Adrenal gland (tissue), 12 donors: ENCODE data around the gene SMURF2. TPM values are rescaled to one million over a fixed set of nuclear protein-coding genes. Genes with fewer than 3 reads are reported as not detected.

Experiments
- DNase-seq, 7 donors: peaks; one replicate each; pipeline ENCODE4 v3.0.0-alpha.2; 2019 to 2020
- H3K27ac ChIP-seq, 5 donors: fragments of 200-600 bp; sonication (generic) in 4 of 5; 1 replicate in 3 of 5; 2 replicates in 2 of 5; pipeline versions ENCODE4 v1.5.1 to v1.8.0; 2016 to 2020; ENCODE audit warnings: mild to moderate bottlenecking in 1 of 5
- H3K27me3 ChIP-seq: fragments of 200-600 bp; 2 replicates; pipeline ENCODE4 v1.8.0; 2021
- H3K36me3 ChIP-seq, 2 donors: fragments of 200-600 bp; replicated peaks in 1 of 2; 1 replicate in 1 of 2; 2 replicates in 1 of 2; pipeline versions ENCODE4 v1.5.1 to v1.8.0; 2018 to 2022
- H3K4me1 ChIP-seq, 2 donors: fragments of 200-600 bp; replicated peaks in 1 of 2; 1 replicate in 1 of 2; 2 replicates in 1 of 2; pipeline versions ENCODE4 v1.5.1 to v1.8.0; 2018 to 2021
- H3K4me3 ChIP-seq, 4 donors: fragments of 200-600 bp; sonication (generic) in 3 of 4; one replicate each; pipeline ENCODE4 v1.5.1; 2016 to 2018
- H3K9me3 ChIP-seq, 3 donors: fragments of 200-600 bp; sonication (generic) in 1 of 3; replicated peaks in 1 of 3; 1 replicate in 2 of 3; 2 replicates in 1 of 3; pipeline versions ENCODE4 v1.5.1 to v1.8.0; 2016 to 2021
- POLR2A ChIP-seq, 2 donors: fragments of 450-650 bp; IDR thresholded peaks; one replicate each; pipeline ENCODE4 v1.6.1; 2017; ENCODE audit warnings: antibody characterized with exemption in 2 of 2, mild to moderate bottlenecking in 2 of 2, moderate library complexity in 1 of 2
- WGBS, 4 donors: extraction: QIAGEN DNeasy Blood & Tissue Kit in 2 of 4; methylation state at CpG; one replicate each; pipeline versions ENCODE4 v1.1.5 to v1.1.7; 2013 to 2017; 5-methylcytosine and 5-hydroxymethylcytosine counted together
- intact Hi-C, 2 donors: fragments of 100-400 bp; cut with DNase I; formaldehyde crosslinking; loops; one replicate each; pipeline versions ENCODE4 v1.14.1 to v1.15.0; 2022 to 2023
- polyA plus RNA-seq, 3 donors: library from polyadenylated mRNA; stranded (reverse); fragments of 200-250 nt in 2 of 3; fragments of 350-450 nt in 1 of 3; fragmentation: Illumina TruSeq in 1 of 3; extraction: RNeasy Lipid Tissue Mini Kit (QIAGEN cat#74804) in 1 of 3; gene quantifications; one replicate each; pipeline ENCODE4 v1.2.3, GENCODE V29; 2013 to 2014
- total RNA-seq, 9 donors: library from RNA; depleted of rRNA in 4 of 9; stranded (reverse); fragments of >200 nt in 4 of 9; fragments of 120-200 nt in 1 of 9; fragmentation: NEBNext Ultra II Directional in 1 of 9; extraction: Animal tissue kit (Norgen Biotek cat#: 25700) in 1 of 9; gene quantifications; one replicate each; pipeline versions ENCODE4 v1.1.0 to v1.2.4, GENCODE V29; 2013 to 2023
- TF ChIP-seq, protein P1 (sequence below), 6 experiments: fragments of 450-650 bp in 4 of 6; fragments of 200-600 bp in 2 of 6; sonication (generic) in 1 of 6; IDR thresholded peaks; 1 replicate in 5 of 6; 2 replicates in 1 of 6; pipeline versions ENCODE4 v1.5.1 to v1.8.0; 2016 to 2021; ENCODE audit warnings: antibody characterized with exemption in 6 of 6, mild to moderate bottlenecking in 2 of 6, moderate library complexity in 1 of 6
- donor health status: healthy with polysubstance abuse.
- donor health status: Bipolar disorder and iron deficiency.
- donor health status: DM: yes; HTN: yes; CAD: no.
- donor health status: DM: no; HTN: no; CAD: no.
- donor health status: DM: no; HTN: no; CAD: no.
- donor health status: DM: yes; HTN: yes; CAD: no.

Gene SMURF2
- total and polyA plus RNA-seq, 12 donors, result 7.7 to 36.9 (median 15.0) TPM

GRCh38 chr17:64599187-64599676 lies 62.9 kb downstream of the SMURF2 start:
- TF ChIP-seq, protein P1, sequence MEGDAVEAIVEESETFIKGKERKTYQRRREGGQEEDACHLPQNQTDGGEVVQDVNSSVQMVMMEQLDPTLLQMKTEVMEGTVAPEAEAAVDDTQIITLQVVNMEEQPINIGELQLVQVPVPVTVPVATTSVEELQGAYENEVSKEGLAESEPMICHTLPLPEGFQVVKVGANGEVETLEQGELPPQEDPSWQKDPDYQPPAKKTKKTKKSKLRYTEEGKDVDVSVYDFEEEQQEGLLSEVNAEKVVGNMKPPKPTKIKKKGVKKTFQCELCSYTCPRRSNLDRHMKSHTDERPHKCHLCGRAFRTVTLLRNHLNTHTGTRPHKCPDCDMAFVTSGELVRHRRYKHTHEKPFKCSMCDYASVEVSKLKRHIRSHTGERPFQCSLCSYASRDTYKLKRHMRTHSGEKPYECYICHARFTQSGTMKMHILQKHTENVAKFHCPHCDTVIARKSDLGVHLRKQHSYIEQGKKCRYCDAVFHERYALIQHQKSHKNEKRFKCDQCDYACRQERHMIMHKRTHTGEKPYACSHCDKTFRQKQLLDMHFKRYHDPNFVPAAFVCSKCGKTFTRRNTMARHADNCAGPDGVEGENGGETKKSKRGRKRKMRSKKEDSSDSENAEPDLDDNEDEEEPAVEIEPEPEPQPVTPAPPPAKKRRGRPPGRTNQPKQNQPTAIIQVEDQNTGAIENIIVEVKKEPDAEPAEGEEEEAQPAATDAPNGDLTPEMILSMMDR (IDR thresholded peaks at IDR 0.05), result no peak
- TF ChIP-seq POLR2A (IDR thresholded peaks at IDR 0.05), result no peak
- intact Hi-C loops, result loop anchor here in 1 of 2 donors (10.0 kb wide), 1 partner anchor 46 kb away; no protein-coding TSS in a partner anchor
- 68 to 80% (median 79%) methylated on average over 10 of the region's 10 CpGs for WGBS, 4 donors

DNA sequence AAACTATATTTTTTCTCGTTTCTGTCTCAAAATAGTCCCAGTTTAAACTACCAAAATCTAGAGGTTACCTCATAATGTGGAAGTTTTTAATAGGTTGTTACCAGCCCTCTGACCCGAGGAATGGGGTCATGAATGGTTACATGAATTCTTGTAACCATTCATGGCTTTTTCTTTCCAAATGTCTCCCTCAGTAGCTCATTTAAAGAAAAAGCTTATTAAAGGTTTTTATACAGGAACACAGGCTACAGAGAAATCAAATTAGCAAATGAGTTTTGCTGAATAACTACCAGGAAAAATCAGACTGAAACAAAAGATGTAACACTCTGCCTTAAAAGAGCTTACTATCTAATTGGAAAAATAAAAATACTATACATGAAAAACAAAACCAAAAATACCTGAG lies 63.4 kb downstream of the SMURF2 start:
- no peaks in the 10 kb centered on the region for H3K9me3 ChIP-seq
- no peaks in the 10 kb centered on the region for H3K27me3 ChIP-seq
- peaks cover 8 to 37% of the 10 kb centered on the region in 2 donors for H3K4me1 ChIP-seq
- H3K27ac ChIP-seq, result no peak overlapping the region
- no peaks in the 10 kb centered on the region for H3K36me3 ChIP-seq
- TF ChIP-seq POLR2A (IDR thresholded peaks at IDR 0.05), result no peak
- TF ChIP-seq, protein P1 (IDR thresholded peaks at IDR 0.05), result no peak
- no peak overlapping the region for H3K4me3 ChIP-seq
- no peak for DNase-seq
- WGBS, 4 donors, result 65 to 83% (median 68%) methylated on average over 2 of the region's 2 CpGs
- intact Hi-C loops, result loop anchor here in 1 of 2 donors (10.0 kb wide), 1 partner anchor 46 kb away; no protein-coding TSS in a partner anchor

More at GRCh38 chr17:64599187-64599676, 62.9 kb downstream of the SMURF2 start:
- no peaks in the 10 kb centered on the region for H3K9me3 ChIP-seq
- peaks cover 6 to 36% of the 10 kb centered on the region in 2 donors for H3K4me1 ChIP-seq
- H3K4me3 ChIP-seq, result no peak overlapping the region
- H3K27me3 ChIP-seq, result no peaks in the 10 kb centered on the region
- no peaks in the 10 kb centered on the region for H3K36me3 ChIP-seq
- DNase-seq, result no peak
- no peak overlapping the region for H3K27ac ChIP-seq

GRCh38 chr17:64596988-64597387 lies 65.1 kb downstream of the SMURF2 start:
- Histone ChIP-seq H3K27me3 (no peaks in the 10 kb centered on the region), H3K36me3 (peaks cover 0 to 14% of the 10 kb centered on the region in 2 donors), H3K27ac (no peak overlapping the region), H3K9me3 (no peaks in the 10 kb centered on the region), H3K4me3 (no peak overlapping the region), H3K4me1 (peaks cover 9 to 33% of the 10 kb centered on the region in 2 donors)
- intact Hi-C loops, result loop anchor here in 1 of 2 donors (10.0 kb wide), 1 partner anchor 48 kb away; no protein-coding TSS in a partner anchor
- TF ChIP-seq, protein P1 (IDR thresholded peaks at IDR 0.05), result no peak
- TF ChIP-seq POLR2A (IDR thresholded peaks at IDR 0.05), result no peak
- WGBS, 4 donors, result 94 to 100% (median 99%) methylated on average over 1 of the region's 1 CpG
- no peak for DNase-seq

GRCh38 chr17:64596439-64596838 lies 65.7 kb downstream of the SMURF2 start:
- intact Hi-C loops, result loop anchor here in 1 of 2 donors (10.0 kb wide), 1 partner anchor 48 kb away; no protein-coding TSS in a partner anchor
- Histone ChIP-seq H3K4me1 (peaks cover 9 to 31% of the 10 kb centered on the region in 2 donors), H3K27ac (no peak overlapping the region), H3K27me3 (no peaks in the 10 kb centered on the region), H3K4me3 (no peak overlapping the region), H3K36me3 (peaks cover 0 to 19% of the 10 kb centered on the region in 2 donors), H3K9me3 (no peaks in the 10 kb centered on the region)
- WGBS, 4 donors, result 64 to 72% (median 68%) methylated on average over 2 of the region's 2 CpGs
- no peak for DNase-seq
- no peak for TF ChIP-seq POLR2A (IDR thresholded peaks at IDR 0.05)
- TF ChIP-seq, protein P1 (IDR thresholded peaks at IDR 0.05), result no peak
